HG02610 (cell line): ENCODE results near the gene MIPOL1.
"Not testable (repeated sequence)": the region's sequence is repeated elsewhere in the genome, so short reads cannot be mapped to it uniquely, and the experiment has no call there.

Experiments used
- ATAC-seq: cut with Tn5 transposase; IDR thresholded peaks from one replicate; pipeline ENCODE4 v1.9.1; 2021; ENCODE audit warnings: mild to moderate bottlenecking, moderate library complexity; ENCODE audit not compliant: unreplicated experiment

The MIPOL1 gene

DNA sequence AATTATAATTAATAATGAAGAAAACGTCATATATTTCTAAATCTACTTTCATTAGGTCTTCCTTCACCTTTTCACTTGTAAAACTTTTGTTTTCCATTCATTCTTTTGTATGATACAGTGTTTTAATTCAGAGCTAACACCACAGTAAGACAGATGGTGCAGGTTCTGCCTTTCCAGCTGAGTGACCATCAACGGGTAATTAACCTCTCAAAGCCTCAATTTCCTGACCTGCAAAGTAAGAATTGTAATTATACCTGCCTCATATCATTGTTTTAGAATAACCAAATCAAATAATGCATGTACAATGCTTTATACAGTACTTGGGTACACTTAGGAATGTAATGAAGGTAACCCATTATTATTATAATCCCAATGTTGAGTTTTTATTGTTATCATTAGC lies 239.8 kb downstream of the MIPOL1 start:
- ATAC-seq = no peak

DNA sequence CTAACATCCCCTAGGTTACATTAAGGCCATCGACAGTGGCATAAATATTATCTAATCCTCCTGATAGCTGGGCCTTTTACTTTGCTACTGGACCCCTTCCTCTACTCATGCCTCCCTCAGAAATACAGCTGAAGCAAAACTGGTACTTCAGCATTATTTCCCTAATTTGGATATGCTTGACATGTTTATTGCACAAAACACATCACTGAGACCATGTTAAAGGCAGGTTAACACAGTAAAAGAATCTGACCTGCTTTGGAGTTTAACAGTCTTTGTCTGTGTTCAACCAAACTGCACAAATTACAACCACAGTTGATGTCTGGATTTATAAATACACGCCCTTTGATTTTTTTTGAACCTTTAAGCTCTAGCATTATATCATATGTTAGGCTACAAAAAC lies 240.7 kb downstream of the MIPOL1 start:
- ATAC-seq = no peak

DNA sequence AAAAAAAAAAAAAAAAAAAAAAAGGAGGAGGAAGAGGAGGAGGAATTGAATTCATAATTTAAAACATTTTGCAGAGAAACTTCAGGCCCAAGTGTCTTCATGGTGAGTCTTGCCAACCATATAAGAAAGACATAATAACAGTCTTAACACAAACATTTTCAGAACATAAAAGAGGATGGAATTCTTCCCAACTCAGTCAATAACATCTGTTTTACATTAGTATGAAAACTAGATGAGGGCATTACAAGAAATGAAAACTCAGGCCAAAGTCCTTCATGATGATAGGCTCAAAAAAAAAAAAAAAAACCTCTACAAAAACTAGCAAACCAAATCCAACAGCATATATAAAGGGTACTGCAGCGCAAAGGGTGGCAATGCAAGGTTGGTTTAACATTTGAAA lies 245.7 kb downstream of the MIPOL1 start:
- ATAC-seq = no peak

DNA sequence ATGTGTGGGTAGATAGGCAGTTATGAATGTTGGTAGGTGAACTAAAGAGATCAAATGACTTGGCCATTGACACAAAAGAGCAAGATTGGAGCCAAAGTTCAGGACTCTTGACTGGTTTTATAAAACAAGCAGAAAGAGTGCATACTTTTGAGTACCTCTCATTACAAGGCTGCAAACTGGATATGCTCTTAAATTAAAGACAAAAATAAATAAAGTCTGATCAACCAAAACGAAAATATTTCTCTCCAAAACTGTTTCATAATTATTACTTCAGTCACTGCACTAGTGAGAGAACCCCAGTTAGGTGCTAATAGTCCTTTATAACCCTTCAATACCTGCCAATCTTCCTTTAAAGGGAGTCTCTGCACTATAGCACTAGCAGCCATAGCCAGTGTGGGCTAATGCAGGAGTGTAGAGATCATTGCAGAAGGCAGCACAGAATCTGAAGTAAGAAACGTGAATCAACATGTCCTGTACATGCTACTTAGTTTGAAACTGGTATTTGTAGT lies 250.2 kb downstream of the MIPOL1 start:
- no peak for ATAC-seq

DNA sequence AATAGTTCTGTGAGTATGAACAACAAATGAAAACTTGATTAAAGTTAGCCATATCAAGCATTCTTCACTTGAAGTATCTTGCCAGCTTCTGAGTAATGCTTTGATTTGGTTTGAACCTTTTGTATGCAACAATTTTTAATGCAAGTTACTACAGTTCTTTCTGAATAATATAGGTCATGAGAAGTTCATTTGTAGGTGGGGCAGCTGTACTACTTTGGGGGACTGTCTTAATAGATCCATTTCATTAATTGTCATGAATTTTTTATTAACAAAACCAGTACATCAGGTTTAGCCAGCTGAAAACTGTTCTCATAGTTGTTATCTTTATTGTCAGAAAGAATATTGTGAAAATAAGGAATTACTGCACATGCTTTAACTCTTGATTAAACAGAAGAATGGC lies 254.6 kb downstream of the MIPOL1 start:
- no peak for ATAC-seq

DNA sequence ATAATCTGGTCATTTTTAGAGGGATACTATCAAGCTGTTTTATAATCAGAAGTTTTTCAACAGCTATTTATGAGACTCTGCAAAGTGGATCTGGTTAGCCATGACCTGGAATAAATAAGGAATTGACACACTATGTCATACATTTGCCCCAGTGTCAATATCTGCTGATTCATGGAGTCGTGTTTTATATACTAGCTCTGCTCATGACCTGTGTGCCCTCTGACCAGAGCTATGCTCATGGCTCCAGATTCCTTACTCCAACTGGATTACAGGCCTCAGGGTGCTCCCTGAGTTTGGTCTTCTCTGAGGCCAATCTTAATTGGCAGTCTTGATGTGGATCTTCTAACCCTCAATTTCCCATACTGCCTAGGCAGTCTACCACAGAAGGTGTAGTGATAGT lies 256.2 kb downstream of the MIPOL1 start:
- ATAC-seq = no peak

DNA sequence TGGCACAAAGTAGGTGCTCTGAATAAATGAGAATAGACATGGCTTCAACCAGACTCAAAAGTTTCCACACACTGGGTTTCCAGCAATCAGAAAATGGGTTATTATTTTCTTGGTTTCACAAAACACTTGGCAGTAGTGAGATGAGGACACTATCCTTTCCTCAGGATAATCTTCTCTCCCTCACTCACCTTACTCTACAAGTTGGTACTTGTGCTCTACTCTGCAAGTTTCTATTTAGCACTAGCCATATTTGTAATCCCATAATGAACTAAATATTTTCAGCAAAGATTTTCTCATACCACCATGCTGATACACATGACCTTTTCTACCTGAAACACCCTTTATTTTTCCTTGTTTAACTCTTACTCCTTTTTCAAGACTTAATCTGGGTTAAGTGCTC lies 259.6 kb downstream of the MIPOL1 start:
- ATAC-seq = no peak

DNA sequence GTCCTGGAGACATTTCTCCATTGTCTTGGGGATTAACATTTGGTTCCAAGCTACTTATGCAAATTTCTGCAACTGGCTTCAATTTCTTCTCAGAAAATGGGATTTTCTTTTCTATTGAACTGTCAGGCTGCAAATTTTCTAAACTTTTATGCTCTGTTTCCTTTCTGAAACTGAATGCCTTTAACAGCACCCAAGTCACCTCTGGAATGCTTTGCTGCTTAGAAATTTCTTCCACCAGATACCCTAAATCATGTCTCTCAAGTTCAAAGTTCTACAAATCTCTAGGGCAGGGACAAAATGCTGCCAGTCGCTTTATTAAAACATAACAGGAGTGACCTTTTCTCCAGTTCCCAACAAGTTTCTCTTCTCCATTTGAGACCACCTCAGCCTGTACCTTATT lies 264.7 kb downstream of the MIPOL1 start:
- ATAC-seq = not testable (repeated sequence)

DNA sequence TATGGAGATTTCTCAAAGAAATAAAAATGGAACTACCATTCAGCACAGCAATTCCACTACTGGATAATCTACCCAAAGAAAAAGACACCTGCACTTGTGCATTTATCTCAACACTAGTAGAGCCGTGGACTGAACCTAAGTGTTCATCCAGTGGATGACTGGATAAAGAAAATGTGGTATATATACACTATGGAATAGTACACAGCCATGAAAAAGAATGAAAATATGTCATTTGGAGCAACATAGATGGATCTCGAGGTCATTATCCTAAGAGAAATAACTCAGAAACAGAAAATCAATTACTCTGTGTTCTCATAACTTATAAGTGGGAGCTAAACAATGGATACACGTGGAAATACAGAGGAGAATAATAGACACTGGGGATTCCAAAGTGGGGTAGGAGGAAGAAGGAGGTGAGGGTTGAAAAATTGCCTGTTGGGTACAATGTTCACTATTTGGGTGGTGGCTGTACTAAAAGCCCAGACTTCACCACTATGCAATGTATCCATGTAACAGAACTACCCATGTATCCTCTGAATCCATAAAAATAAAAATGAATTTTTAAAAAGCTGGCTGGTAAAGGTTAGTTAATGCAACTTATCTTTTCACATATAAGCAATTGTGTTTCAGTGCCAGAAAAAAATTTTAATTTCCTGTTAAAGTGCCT lies 266.6 kb downstream of the MIPOL1 start:
- ATAC-seq = no peak

DNA sequence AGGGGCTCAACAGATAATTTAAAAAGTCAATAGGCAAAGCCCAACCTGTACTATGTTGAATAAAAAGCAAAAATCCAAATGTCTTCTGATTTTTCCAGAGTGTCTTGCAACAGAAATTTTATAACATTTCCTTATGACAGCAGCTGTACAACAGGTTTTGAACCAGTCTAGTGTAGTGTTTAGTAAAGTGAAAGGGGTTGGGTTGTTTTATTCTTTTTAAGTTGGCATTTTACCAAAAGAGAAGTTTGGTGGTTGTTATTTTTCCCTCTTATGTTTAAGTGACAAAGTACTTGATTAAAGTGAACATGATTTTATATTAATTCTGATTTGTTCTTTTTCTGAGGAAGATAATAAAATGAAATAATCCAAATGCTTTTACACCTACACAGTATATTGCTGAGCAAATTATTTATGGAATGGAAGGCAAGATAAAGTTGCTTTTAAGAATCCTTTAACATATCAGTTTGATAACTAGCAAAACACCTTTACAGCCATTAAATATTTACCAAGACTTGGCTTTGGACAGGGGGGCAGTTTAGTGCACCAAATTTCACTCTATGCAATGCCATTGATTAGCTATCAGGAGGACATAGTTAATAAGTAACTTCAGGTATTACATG lies 268.4 kb downstream of the MIPOL1 start:
- no peak for ATAC-seq

DNA sequence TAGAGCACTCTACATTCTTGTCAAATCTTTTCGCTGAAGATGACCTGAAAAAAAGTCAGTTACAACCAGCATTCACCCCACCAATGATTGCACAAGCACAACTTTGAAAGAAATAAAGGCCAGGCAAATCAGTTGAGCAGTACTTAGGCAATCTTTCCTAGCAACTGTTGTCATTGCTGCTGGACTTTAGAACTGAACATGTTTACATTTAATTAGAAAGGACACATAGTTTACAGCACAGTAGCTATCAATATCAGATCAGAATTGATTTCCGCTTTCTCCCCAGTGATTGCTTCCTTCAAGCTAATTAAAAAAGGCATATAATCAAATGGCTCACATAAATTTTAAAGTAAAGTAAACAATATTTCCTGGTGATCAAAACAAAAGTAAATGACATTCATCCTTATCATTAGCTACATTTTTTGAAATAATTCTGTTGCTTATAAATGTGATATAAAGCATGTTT lies 268.9 kb downstream of the MIPOL1 start:
- no peak for ATAC-seq

DNA sequence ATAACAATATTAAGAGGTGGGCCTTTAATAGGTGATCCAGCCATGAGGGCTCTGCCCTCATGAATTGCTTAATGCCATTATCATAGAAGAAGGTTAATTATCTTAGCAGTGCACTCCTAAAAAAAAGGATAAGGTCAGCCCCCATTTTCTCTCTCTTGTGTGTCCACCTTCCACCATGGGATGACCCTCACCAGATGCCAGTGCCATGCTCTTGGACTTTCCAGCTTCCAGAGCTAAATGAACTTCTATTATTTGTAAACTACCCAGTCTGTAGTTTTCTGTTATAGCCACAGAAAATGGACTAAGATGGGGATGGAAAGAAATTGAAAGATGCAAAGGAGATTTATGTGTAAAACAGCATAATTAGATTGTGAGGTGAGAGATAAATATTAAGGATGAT lies 271.9 kb downstream of the MIPOL1 start:
- ATAC-seq = no peak

DNA sequence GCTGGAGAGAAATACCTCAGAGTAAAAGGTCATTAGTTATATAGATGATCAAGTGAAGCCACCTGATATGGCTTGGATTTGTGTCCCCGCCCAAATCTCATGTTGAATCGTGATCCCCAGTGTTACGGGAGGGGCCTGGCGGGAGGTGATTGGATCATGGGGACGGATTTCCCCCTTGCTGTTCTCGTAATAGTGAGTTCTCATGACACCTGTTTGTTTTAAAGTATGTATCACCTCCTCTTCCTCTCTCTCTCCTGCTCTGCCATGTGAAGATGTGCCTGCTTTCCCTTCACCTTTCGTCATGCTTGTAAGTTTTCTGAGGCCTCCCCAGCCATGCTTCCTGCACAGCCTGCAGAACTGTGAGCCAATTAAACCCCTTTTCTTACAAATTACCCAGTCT lies 272.5 kb downstream of the MIPOL1 start:
- no peak for ATAC-seq

DNA sequence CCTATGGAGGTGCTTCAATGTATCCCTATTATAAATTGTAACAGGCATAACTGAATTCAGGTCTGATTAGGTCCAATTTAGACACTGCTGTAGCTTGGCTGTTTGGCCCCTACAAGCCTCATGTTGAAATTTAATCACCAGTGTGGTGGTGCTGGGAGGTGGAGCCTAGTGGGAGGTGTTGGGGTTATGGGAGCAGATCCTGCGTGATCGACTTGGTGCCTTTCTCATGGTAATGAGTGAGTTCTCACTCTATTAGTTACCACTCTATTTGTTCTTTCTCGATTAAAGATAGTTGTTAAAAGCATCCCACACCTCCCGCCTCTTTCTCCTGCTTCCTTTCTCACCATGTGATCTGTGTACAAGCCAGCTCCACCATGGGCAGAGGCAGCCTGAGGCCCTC lies 275.2 kb downstream of the MIPOL1 start:
- no peak for ATAC-seq

DNA sequence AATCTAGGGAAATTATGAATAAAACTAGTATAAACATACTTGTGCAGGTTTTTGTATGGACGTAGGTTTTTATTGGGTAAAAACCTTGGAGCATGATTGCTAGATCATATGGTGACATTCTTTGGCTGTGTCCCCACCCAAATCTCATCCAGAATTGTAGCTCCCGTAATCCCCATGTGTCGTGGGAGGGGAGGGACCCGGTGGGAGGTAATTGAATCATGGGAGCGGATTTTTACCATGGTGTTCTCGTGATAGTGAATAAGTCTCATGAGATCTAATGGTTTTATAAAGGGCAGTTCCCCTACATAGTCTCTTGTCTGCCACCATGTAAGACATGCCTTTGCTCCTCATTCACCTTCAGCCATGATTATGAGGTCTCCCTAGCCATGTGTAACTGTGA lies 276.5 kb downstream of the MIPOL1 start:
- ATAC-seq = no peak

DNA sequence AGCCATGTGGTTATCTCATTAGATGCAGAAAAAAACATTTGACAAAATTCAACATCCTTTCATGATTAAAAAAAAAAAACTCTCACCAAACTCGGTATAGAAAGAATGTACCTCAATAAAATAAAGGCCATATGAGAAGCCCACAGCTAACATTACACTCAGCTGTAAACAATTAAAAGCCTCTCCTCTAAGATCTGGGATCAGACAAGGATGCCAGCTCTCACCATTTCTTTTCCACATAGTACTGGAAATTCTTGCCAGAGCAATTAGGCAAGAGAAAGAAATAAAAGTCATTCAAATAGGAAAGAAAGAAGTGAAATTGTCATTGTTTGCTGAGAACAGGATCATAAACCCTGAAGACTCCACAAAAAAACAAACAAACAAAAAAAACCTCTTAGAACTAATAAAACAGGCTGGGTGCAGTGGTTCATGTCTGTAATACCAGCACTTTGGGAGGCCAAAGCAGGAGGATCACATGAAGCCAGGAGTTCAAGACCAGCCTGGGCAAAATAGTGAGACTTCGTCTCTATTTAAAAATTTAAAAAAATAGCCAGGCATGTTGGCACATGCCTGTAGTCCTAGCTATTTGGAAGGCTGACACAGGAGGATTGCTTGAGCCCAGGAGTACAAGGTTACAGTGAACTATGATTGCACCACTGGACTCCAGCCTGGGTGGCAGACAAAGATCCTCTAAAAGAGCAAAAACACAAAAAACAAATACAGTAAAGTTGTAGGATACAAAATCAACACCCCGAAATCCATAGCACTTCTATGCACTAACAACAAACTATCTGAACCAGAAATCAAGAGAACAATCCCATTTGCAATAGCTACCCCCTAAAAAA lies 282.9 kb downstream of the MIPOL1 start:
- no peak for ATAC-seq

DNA sequence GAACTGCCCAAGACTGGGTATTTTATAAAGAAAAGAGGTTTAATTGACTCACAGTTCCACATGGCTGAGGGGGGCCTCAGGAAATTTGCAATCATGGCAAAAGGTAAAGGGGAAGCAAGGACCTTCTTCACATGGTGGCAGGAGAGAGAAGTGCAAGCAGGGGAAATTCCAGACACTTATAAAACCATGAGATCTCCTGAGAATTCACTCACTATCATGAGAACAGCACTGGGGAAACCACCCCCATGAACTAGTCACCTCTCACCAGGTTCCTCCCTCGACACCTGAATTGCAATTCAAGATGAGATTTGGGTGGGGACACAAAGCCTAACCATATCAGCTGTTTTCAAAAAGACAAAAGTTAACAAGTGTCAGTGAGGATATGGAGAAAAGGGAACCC lies 284.7 kb downstream of the MIPOL1 start:
- ATAC-seq = no peak

DNA sequence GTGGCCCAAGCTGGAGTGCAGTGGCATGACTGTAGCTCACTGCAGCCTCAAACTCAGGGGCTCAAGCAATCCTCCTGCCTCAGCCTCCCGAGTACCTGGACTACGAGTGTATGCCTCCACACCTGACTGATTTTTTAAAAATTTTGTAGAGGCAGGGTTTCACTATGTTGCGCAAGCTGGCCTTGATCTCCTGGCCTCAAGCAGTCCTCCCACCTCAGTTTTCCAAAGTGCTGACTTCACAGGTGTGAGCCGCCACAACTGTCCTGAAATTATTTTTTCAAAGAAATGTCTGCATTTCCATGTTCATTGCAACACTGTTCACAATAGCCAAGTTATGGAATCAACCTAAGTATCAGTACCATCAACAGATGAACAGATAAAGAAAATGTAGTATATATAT lies 285.9 kb downstream of the MIPOL1 start:
- ATAC-seq = no peak

DNA sequence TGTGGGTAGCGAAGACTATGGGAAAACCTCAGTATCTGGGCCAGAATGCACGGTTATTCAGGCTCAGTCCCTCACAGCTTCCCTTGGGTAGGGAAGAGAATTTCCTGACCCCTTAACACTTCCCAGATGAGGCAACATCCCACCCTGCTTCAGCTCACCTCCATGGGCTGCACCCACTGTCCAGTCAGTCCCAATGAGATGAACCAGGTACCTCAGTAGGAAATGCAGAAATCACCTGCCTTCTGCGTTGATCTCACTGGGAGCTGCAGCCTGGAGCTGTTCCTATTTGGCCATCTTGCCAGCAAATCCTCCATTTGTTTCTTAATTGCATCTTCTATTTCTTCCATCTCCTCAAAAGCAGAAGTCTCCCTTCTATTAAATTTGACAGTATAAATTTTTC lies 292.9 kb downstream of the MIPOL1 start:
- ATAC-seq = no peak

DNA sequence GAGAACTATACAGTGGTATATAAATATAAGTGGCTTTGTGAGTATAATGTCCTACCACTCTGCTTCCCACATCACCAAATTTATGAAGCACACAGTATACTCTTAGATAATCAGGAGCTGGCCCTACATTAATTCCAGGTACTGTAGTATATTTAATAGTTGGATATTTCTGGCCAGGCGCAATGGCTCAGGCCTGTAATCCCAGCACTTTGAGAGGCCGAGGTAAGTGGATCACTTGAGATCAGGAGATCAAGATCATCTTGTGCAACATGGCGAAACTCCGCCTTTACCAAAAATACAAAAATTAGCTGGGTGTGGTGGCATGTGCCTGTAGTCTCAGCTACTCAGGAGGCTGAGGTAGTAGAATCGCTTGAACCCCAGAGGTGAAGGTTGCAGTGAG lies 293.3 kb downstream of the MIPOL1 start:
- no peak for ATAC-seq

DNA sequence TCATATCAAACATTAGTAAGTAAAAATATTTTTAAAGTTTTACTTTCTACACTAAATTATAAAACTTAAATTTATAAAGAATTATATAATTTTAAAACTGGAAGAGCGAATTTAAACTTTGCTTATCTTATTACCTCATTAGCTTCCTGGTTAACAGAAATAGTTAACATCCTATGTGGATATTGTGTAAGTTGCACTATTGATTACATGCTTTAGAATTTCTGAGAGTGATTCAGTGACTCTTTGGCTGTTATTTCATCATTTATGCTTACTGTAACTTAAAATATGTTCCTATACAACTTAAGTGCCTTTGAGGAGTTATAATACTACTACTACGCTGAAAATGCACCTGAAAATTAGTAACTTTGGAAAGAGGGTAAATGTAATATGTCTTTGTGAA lies 295.9 kb downstream of the MIPOL1 start:
- ATAC-seq = no peak

DNA sequence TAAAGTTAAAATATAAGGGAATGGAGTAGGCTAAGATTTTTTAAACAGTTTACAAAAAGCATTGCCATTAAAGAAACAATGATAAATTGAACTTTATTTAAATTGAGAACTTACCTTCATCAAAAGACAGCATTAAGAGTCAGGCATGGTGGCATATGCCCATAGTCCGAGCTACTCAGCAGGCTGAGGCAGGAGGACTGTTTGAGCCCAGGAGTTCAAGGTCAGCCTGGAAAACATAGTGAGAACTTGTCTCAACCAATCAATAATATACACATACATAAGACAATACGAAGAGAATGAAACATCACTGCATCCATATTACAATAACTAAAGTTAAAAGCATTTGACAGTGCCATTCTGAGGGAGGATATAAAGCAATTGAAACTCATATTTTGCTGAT lies 299.7 kb downstream of the MIPOL1 start:
- no peak for ATAC-seq
